ENCODE data around the gene RNF224.
"Not testable (repeated sequence)": the region's sequence is repeated elsewhere in the genome, so short reads cannot be mapped to it uniquely, and the experiment has no call there.

RNF224 gene

GRCh38 chr9:137241490-137242268 is 14.4 kb downstream of the RNF224 start:
- peak; percentile 91 for DNase-seq

DNA sequence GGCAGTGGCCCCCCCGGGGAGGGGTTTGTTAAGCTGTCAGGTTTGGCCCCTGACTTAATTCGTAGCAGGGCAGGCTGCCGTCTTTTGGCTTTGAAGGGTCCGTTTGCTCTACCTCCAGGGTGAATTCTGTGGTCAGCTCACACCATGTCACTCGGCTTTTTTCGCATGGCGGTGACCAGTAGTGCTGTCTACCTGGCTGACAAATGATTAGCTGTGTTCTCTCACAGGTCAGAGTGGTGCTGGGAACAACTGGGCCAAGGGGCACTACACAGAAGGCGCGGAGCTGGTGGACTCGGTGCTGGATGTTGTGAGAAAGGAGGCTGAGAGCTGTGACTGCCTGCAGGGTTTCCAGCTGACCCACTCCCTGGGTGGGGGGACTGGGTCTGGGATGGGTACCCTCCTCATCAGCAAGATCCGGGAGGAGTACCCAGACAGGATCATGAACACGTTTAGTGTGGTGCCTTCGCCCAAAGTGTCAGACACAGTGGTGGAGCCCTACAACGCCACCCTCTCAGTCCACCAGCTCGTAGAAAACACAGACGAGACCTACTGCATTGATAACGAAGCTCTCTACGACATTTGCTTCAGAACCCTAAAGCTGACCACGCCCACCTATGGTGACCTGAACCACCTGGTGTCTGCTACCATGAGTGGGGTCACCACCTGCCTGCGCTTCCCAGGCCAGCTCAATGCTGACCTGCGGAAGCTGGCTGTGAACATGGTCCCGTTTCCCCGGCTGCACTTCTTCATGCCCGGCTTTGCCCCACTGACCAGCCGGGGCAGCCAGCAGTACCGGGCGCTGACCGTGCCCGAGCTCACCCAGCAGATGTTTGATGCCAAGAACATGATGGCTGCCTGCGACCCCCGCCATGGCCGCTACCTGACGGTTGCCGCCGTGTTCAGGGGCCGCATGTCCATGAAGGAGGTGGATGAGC is 15.2 kb downstream of the RNF224 start:
- H3K36me3 ChIP-seq, result peaks cover 23% of the 10 kb centered on the region
- no peaks in the 10 kb centered on the region for H3K27me3 ChIP-seq (ENCODE audit: insufficient read depth, low read depth, severe bottlenecking)
- peak overlapping the region; percentile 90 for H3K27ac ChIP-seq
- TF ChIP-seq, protein P1, sequence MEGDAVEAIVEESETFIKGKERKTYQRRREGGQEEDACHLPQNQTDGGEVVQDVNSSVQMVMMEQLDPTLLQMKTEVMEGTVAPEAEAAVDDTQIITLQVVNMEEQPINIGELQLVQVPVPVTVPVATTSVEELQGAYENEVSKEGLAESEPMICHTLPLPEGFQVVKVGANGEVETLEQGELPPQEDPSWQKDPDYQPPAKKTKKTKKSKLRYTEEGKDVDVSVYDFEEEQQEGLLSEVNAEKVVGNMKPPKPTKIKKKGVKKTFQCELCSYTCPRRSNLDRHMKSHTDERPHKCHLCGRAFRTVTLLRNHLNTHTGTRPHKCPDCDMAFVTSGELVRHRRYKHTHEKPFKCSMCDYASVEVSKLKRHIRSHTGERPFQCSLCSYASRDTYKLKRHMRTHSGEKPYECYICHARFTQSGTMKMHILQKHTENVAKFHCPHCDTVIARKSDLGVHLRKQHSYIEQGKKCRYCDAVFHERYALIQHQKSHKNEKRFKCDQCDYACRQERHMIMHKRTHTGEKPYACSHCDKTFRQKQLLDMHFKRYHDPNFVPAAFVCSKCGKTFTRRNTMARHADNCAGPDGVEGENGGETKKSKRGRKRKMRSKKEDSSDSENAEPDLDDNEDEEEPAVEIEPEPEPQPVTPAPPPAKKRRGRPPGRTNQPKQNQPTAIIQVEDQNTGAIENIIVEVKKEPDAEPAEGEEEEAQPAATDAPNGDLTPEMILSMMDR (IDR thresholded peaks at IDR 0.05; ENCODE audit: low read depth, low read length), result no peak
- H3K4me3 ChIP-seq (ENCODE audit: low read depth, low read length), result peak overlapping the region; percentile 79
- no peaks in the 10 kb centered on the region for H3K9me3 ChIP-seq (ENCODE audit: severe bottlenecking)
- DNase-seq, result no peak

More at GRCh38 chr9:137241490-137242268, 14.4 kb downstream of the RNF224 start:
- Histone ChIP-seq H3K4me3 (ENCODE audit: low read depth, low read length) (peak overlapping the region; percentile 79), H3K36me3 (peaks cover 23% of the 10 kb centered on the region), H3K27me3 (ENCODE audit: insufficient read depth, low read depth, severe bottlenecking) (no peaks in the 10 kb centered on the region), H3K27ac (peak overlapping the region; percentile 90), H3K9me3 (ENCODE audit: severe bottlenecking) (no peaks in the 10 kb centered on the region)
- TF ChIP-seq, protein P1 (IDR thresholded peaks at IDR 0.05; ENCODE audit: low read depth, low read length), result no peak

- not testable (repeated sequence) for H3K27ac ChIP-seq; DNase-seq; H3K27me3 ChIP-seq (ENCODE audit: insufficient read depth, low read depth, severe bottlenecking); H3K9me3 ChIP-seq (ENCODE audit: severe bottlenecking)
- Histone ChIP-seq H3K4me3 (ENCODE audit: low read depth, low read length) (peak overlapping the region; percentile 79), H3K36me3 (peaks cover 23% of the 10 kb centered on the region)
Observed at GRCh38 chr9:137243266-137243625, 15.9 kb downstream of the RNF224 start.

DNA sequence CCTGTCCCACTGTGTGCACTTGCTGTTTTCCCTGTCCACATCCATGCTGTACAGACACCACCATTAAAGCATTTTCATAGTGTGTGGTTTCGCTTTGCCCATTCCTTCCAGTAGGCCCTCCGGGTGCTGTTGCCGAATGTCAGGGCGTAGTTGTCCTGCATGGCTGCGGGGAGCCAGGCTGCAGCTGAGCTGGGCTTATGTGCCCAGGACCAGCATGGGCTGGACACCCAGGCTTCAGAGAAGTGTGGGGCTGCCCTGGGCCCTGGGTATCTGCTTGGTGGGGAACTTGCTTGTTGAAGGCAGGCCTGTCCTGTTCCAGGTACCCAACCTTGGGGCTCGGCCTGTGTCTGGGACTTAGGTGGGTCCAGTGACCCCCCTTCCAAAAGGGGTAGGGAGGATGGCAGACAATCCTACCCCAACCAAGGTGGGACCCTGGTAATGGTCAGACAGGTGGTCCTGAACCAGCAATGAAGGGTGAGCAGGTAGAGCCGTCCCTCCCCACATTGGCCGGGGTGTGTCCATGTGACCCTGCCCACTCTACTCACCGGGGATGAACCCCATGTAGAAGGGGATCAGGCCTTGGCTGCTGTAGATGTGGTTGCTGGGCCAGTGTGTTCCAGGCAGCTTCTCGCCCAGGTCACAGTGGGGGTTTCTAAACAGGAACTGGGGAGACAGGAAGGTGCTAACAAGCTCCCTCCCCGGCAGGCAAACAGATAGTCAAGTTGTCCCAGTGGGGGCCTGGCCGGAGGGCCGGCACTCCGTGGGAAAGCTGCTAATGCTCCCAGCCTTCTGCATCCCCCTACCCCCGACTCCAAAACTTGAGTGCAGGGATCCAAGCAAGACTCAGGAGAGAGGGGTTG is 16.6 kb downstream of the RNF224 start:
- TF ChIP-seq, protein P1 (IDR thresholded peaks at IDR 0.05; ENCODE audit: low read depth, low read length), result no peak

GRCh38 chr9:137244486-137245449 is 17.5 kb downstream of the RNF224 start:
- no peak overlapping the region for H3K4me3 ChIP-seq (ENCODE audit: low read depth, low read length)
- no peak for DNase-seq
- peaks cover 23% of the 10 kb centered on the region for H3K36me3 ChIP-seq
- peak overlapping the region; percentile 58 for H3K27ac ChIP-seq
- TF ChIP-seq, protein P1 (IDR thresholded peaks at IDR 0.05; ENCODE audit: low read depth, low read length), result no peak
- no peaks in the 10 kb centered on the region for H3K9me3 ChIP-seq (ENCODE audit: severe bottlenecking)
- H3K27me3 ChIP-seq (ENCODE audit: insufficient read depth, low read depth, severe bottlenecking), result no peaks in the 10 kb centered on the region

More for the DNA sequence above, 16.6 kb downstream of the RNF224 start:
- peak; percentile 30 for DNase-seq
- Histone ChIP-seq H3K4me3 (ENCODE audit: low read depth, low read length) (peak overlapping the region; percentile 79), H3K27ac (peak overlapping the region; percentile 58), H3K27me3 (ENCODE audit: insufficient read depth, low read depth, severe bottlenecking) (no peaks in the 10 kb centered on the region), H3K9me3 (ENCODE audit: severe bottlenecking) (no peaks in the 10 kb centered on the region), H3K36me3 (peaks cover 23% of the 10 kb centered on the region)

Measured in WERI-Rb-1 (cell line).